ENCODE results near the gene GALNT10. TPM values are rescaled to one million over a fixed set of nuclear protein-coding genes. Genes with fewer than 3 reads are reported as not detected.

The GALNT10 gene
- total and polyA plus RNA-seq, 2 experiments from 2014 or later = 3.2 to 12.9 TPM

DNA sequence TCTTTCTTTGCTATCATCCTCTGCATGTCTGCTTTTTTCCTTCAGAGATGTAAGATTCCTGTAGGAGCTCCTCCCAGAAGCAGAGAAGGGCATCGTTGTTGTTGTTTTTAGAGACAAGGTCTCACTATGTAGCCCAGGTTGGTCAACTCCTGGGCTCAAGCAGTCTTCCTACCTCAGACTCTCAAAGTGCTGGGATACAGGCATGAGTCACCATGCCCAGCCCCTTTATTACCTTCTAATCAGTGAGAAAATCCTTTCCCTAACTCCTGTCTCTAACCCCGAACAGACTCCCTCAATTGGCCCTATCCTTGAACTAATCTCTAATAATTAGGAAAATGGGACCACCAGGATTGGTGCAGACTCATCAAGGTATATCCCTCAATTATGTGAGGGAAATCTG, 64.4 kb downstream of the GALNT10 start (continued):
- TF ChIP-seq, protein P1, sequence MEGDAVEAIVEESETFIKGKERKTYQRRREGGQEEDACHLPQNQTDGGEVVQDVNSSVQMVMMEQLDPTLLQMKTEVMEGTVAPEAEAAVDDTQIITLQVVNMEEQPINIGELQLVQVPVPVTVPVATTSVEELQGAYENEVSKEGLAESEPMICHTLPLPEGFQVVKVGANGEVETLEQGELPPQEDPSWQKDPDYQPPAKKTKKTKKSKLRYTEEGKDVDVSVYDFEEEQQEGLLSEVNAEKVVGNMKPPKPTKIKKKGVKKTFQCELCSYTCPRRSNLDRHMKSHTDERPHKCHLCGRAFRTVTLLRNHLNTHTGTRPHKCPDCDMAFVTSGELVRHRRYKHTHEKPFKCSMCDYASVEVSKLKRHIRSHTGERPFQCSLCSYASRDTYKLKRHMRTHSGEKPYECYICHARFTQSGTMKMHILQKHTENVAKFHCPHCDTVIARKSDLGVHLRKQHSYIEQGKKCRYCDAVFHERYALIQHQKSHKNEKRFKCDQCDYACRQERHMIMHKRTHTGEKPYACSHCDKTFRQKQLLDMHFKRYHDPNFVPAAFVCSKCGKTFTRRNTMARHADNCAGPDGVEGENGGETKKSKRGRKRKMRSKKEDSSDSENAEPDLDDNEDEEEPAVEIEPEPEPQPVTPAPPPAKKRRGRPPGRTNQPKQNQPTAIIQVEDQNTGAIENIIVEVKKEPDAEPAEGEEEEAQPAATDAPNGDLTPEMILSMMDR (conservative IDR thresholded peaks at IDR 0.05; ENCODE audit: low read depth in 2 of 2) = no peak
- TF ChIP-seq STAT1 (IDR thresholded peaks at IDR 0.05; ENCODE audit: unreplicated experiment) = no peak

- no peak for ATAC-seq
- no peaks in the 10 kb centered on the region for H3K27me3 ChIP-seq (ENCODE audit: insufficient read depth)
- H3K4me2 ChIP-seq = no peak overlapping the region
- no peaks in the 10 kb centered on the region for H3K36me3 ChIP-seq (ENCODE audit: insufficient read depth)
- Mint-ChIP-seq H3K4me3 (no peak overlapping the region), H3K27me3 (ENCODE audit: insufficient read depth, low read depth, poor library complexity) (peaks cover 4% of the 10 kb centered on the region), H3K9me3 (no peaks in the 10 kb centered on the region), H3K36me3 (ENCODE audit: low read depth) (no peaks in the 10 kb centered on the region), H3K4me1 (peaks cover 38% of the 10 kb centered on the region), H3K27ac (no peak overlapping the region)
- H3K9me2 ChIP-seq (ENCODE audit: insufficient read depth) = no peaks in the 10 kb centered on the region
- H2AFZ ChIP-seq = no peak overlapping the region
- H4K20me1 ChIP-seq (replicated peaks; ENCODE audit: insufficient read depth) = no peaks in the 10 kb centered on the region
- H3K79me2 ChIP-seq (replicated peaks; ENCODE audit: insufficient read depth) = no peaks in the 10 kb centered on the region
- no peak for DNase-seq (ENCODE audit: low spot score)
- H3K4me3 ChIP-seq = no peak overlapping the region
- H3F3A ChIP-seq (replicated peaks; ENCODE audit: low read depth) = no peaks in the 10 kb centered on the region
- H3K27ac ChIP-seq (ENCODE audit: low read depth) = no peak overlapping the region
- H3K4me1 ChIP-seq (ENCODE audit: insufficient read depth) = peaks cover 44% of the 10 kb centered on the region
- TF ChIP-seq ZNF114 (CRISPR knock-in tag; IDR thresholded peaks at IDR 0.05) (no peak), JUNB (IDR thresholded peaks at IDR 0.05; ENCODE audit: unreplicated experiment) (no peak), EZH2 (IDR thresholded peaks at IDR 0.05; ENCODE audit: low read depth, unreplicated experiment) (no peak)
- TF ChIP-seq, protein P1 (conservative IDR thresholded peaks at IDR 0.05; ENCODE audit: low read depth in 2 of 2) = no peak
Observed at GRCh38 chr5:154257046-154257445, 66.5 kb downstream of the GALNT10 start.

DNA sequence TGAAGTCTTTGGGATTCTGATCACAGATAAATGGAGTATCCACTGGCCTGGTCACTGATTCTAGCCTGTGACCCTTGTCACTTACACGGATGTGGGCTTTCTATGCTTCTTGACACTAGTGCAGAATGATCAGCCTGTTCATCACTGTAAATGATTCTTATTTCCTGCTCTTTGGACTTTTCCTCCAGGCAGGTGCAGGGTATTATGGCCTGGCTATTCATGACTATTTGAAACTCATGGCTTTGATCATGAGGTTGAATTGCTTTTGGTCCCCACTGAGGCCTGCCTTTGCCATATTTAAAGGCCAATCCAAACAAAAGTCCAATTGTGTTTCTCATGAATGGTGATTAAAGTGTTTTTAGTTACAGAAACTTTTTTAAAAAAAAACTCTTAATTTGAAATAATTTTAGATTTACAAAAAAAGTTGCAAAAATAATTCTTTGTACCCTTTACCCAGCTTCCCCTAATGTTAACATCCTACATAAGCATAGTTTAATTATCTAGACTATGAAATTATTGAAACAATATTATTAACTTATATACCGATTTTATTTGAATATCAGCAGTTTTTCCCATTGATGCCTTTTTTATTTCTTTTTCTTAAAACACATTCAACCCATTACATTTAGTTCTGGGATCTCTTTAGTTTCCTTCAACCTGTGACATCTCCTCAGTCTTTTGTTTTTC, 68.1 kb downstream of the GALNT10 start:
- Mint-ChIP-seq H3K36me3 (ENCODE audit: low read depth) (peaks cover 5% of the 10 kb centered on the region; the same call in 1 of the 3 replicates), H3K4me3 (no peak overlapping the region)
- no peak for TF ChIP-seq CREB1 (CRISPR knock-in tag; IDR thresholded peaks at IDR 0.05; ENCODE audit: low read depth)
- no peak for TF ChIP-seq ZNF462 (CRISPR knock-in tag; IDR thresholded peaks at IDR 0.05)
- TF ChIP-seq, protein P2, sequence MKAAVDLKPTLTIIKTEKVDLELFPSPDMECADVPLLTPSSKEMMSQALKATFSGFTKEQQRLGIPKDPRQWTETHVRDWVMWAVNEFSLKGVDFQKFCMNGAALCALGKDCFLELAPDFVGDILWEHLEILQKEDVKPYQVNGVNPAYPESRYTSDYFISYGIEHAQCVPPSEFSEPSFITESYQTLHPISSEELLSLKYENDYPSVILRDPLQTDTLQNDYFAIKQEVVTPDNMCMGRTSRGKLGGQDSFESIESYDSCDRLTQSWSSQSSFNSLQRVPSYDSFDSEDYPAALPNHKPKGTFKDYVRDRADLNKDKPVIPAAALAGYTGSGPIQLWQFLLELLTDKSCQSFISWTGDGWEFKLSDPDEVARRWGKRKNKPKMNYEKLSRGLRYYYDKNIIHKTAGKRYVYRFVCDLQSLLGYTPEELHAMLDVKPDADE (IDR thresholded peaks at IDR 0.05) = no peak

More for the DNA sequence above, 68.1 kb downstream of the GALNT10 start:
- no peaks in the 10 kb centered on the region for H3K9me2 ChIP-seq (ENCODE audit: insufficient read depth)
- Mint-ChIP-seq H3K27ac (no peak overlapping the region), H3K9me3 (no peaks in the 10 kb centered on the region; the same call in 2 of the 3 replicates), H3K4me1 (peaks cover 42% of the 10 kb centered on the region), H3K27me3 (ENCODE audit: insufficient read depth, low read depth, poor library complexity) (peaks cover 3% of the 10 kb centered on the region)
- no peak overlapping the region for H3K27ac ChIP-seq (ENCODE audit: low read depth)
- no peak overlapping the region for H2AFZ ChIP-seq
- H4K20me1 ChIP-seq (replicated peaks; ENCODE audit: insufficient read depth) = no peaks in the 10 kb centered on the region
- no peak for DNase-seq (ENCODE audit: low spot score)
- no peaks in the 10 kb centered on the region for H3F3A ChIP-seq (replicated peaks; ENCODE audit: low read depth)
- H3K4me3 ChIP-seq = no peak overlapping the region
- H3K79me2 ChIP-seq (replicated peaks; ENCODE audit: insufficient read depth) = no peaks in the 10 kb centered on the region
- no peaks in the 10 kb centered on the region for H3K27me3 ChIP-seq (ENCODE audit: insufficient read depth)
- H3K4me2 ChIP-seq = no peak overlapping the region
- H3K4me1 ChIP-seq (ENCODE audit: insufficient read depth) = peaks cover 45% of the 10 kb centered on the region
- no peak for ATAC-seq
- H3K36me3 ChIP-seq (ENCODE audit: insufficient read depth) = no peaks in the 10 kb centered on the region

Measured in GM23338 (cell line).